ENCODE measurements around the gene PTBP3. TPM values are rescaled to one million over a fixed set of nuclear protein-coding genes. Genes with fewer than 3 reads are reported as not detected.

Gene PTBP3
- total RNA-seq, 1 experiment from 2014 or later: 100 TPM

DNA sequence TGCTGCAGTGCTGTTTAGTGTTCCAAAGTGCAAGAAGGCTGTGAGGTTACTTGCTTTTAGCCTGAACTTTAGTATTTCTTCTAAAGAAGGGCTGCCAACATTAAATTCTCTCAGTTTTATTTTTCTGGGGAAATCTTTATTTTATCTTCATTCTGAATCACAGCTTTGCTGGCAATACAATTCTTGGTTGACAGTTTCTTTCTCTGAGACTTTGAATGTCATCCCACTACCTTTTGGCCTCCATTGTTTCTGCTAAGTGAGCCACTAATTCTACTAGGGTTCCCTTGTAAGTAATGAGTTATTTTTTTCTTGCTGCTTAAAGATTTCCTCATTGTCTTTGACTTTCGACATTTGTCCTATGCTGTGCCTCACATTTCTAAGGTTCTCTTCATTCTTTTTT is 126.0 kb downstream of the PTBP3 start (continued):
- TF ChIP-seq, protein P1, sequence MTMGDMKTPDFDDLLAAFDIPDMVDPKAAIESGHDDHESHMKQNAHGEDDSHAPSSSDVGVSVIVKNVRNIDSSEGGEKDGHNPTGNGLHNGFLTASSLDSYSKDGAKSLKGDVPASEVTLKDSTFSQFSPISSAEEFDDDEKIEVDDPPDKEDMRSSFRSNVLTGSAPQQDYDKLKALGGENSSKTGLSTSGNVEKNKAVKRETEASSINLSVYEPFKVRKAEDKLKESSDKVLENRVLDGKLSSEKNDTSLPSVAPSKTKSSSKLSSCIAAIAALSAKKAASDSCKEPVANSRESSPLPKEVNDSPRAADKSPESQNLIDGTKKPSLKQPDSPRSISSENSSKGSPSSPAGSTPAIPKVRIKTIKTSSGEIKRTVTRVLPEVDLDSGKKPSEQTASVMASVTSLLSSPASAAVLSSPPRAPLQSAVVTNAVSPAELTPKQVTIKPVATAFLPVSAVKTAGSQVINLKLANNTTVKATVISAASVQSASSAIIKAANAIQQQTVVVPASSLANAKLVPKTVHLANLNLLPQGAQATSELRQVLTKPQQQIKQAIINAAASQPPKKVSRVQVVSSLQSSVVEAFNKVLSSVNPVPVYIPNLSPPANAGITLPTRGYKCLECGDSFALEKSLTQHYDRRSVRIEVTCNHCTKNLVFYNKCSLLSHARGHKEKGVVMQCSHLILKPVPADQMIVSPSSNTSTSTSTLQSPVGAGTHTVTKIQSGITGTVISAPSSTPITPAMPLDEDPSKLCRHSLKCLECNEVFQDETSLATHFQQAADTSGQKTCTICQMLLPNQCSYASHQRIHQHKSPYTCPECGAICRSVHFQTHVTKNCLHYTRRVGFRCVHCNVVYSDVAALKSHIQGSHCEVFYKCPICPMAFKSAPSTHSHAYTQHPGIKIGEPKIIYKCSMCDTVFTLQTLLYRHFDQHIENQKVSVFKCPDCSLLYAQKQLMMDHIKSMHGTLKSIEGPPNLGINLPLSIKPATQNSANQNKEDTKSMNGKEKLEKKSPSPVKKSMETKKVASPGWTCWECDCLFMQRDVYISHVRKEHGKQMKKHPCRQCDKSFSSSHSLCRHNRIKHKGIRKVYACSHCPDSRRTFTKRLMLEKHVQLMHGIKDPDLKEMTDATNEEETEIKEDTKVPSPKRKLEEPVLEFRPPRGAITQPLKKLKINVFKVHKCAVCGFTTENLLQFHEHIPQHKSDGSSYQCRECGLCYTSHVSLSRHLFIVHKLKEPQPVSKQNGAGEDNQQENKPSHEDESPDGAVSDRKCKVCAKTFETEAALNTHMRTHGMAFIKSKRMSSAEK (CRISPR knock-in tag; IDR thresholded peaks at IDR 0.05; ENCODE audit: borderline replicate concordance): no peak
- TF ChIP-seq, protein P2, sequence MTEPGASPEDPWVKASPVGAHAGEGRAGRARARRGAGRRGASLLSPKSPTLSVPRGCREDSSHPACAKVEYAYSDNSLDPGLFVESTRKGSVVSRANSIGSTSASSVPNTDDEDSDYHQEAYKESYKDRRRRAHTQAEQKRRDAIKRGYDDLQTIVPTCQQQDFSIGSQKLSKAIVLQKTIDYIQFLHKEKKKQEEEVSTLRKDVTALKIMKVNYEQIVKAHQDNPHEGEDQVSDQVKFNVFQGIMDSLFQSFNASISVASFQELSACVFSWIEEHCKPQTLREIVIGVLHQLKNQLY (CRISPR knock-in tag; IDR thresholded peaks at IDR 0.05): no peak
- TF ChIP-seq CBFB (CRISPR knock-in tag; IDR thresholded peaks at IDR 0.05; ENCODE audit: low read depth) (no peak), ETV6 (CRISPR knock-in tag; IDR thresholded peaks at IDR 0.05) (no peak), FOXP1 (CRISPR knock-in tag; IDR thresholded peaks at IDR 0.05; ENCODE audit: borderline replicate concordance) (no peak)

DNA sequence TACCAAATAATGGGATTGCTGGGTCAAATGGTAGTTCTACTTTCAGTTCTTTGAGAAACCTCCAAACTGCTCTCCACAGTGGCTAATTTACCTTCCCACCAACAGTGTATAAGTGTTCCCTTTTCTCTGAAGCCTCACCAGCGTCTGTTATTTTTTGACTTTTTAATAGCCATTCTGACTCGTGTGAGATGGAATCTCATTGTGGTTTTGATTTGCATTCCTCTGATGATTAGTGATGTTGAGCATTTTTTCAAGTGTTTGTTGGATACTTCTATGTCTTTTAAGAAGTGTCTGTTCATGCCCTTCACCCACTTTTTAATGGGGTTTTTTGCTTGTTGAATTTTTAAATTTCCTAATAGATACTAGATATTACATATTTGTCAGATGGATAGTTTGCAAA is 129.9 kb downstream of the PTBP3 start:
- no peaks in the 10 kb centered on the region for H3K4me1 Mint-ChIP-seq
- POLR2A ChIA-PET: no interaction called here
- H3K27ac Mint-ChIP-seq: no peak overlapping the region
- no peak overlapping the region for H3K4me3 Mint-ChIP-seq
- ATAC-seq (no peak), DNase-seq (ENCODE audit: low spot score) (no peak)
- peaks cover 11% of the 10 kb centered on the region for H3K36me3 Mint-ChIP-seq
- H3K9me3 Mint-ChIP-seq: peaks cover 20% of the 10 kb centered on the region
- no peaks in the 10 kb centered on the region for H3K27me3 Mint-ChIP-seq (ENCODE audit: low read depth)
- CTCF ChIA-PET: no interaction called here
- no peak for TF ChIP-seq HMGA2 (CRISPR knock-in tag; IDR thresholded peaks at IDR 0.05)
- TF ChIP-seq TCF7 (CRISPR knock-in tag; IDR thresholded peaks at IDR 0.05; ENCODE audit: low read depth): no peak
- TF ChIP-seq, protein P3, sequence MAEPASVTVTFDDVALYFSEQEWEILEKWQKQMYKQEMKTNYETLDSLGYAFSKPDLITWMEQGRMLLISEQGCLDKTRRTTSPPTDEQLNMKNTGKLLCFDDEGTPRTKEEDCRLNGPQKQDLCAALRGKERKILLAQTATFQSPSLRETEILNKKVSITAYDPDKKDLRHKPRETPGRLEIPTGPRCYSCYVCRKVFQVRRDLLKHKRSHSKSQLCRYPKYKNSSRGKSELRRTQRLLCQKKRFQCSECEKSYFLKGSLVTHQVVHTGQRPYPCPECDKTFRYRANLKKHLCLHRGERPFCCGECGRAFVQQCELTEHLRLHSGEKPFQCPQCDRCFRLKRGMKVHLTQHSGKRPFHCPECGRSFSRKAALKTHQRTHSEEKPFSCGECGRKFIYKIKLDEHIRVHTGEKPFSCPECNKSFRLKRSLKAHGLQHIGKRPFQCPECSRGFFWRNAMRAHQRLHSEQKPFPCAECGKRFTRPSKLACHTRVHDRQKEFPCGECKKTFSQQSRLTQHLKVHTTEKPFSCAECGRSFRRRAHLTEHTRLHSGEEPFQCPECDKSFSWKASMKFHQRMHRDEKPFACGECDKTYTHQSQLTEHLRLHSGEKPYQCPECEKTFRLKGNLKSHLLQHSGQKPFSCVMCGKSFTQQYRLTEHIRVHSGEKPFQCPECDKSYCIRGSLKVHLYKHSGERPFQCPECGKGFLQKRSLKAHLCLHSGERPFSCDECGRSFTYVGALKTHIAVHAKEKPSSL (CRISPR knock-in tag; conservative IDR thresholded peaks at IDR 0.05): no peak
- TF ChIP-seq, protein P4, sequence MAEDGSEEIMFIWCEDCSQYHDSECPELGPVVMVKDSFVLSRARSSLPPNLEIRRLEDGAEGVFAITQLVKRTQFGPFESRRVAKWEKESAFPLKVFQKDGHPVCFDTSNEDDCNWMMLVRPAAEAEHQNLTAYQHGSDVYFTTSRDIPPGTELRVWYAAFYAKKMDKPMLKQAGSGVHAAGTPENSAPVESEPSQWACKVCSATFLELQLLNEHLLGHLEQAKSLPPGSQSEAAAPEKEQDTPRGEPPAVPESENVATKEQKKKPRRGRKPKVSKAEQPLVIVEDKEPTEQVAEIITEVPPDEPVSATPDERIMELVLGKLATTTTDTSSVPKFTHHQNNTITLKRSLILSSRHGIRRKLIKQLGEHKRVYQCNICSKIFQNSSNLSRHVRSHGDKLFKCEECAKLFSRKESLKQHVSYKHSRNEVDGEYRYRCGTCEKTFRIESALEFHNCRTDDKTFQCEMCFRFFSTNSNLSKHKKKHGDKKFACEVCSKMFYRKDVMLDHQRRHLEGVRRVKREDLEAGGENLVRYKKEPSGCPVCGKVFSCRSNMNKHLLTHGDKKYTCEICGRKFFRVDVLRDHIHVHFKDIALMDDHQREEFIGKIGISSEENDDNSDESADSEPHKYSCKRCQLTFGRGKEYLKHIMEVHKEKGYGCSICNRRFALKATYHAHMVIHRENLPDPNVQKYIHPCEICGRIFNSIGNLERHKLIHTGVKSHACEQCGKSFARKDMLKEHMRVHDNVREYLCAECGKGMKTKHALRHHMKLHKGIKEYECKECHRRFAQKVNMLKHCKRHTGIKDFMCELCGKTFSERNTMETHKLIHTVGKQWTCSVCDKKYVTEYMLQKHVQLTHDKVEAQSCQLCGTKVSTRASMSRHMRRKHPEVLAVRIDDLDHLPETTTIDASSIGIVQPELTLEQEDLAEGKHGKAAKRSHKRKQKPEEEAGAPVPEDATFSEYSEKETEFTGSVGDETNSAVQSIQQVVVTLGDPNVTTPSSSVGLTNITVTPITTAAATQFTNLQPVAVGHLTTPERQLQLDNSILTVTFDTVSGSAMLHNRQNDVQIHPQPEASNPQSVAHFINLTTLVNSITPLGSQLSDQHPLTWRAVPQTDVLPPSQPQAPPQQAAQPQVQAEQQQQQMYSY (CRISPR knock-in tag; IDR thresholded peaks at IDR 0.05): no peak
- TF ChIP-seq ZBTB21 (CRISPR knock-in tag; IDR thresholded peaks at IDR 0.05; ENCODE audit: borderline replicate concordance): no peak
- TF ChIP-seq ZNF317 (CRISPR knock-in tag; IDR thresholded peaks at IDR 0.05; ENCODE audit: borderline replicate concordance, low read depth): no peak
- no peak for TF ChIP-seq TEAD4 (CRISPR knock-in tag; IDR thresholded peaks at IDR 0.05)
- TF ChIP-seq, protein P5, sequence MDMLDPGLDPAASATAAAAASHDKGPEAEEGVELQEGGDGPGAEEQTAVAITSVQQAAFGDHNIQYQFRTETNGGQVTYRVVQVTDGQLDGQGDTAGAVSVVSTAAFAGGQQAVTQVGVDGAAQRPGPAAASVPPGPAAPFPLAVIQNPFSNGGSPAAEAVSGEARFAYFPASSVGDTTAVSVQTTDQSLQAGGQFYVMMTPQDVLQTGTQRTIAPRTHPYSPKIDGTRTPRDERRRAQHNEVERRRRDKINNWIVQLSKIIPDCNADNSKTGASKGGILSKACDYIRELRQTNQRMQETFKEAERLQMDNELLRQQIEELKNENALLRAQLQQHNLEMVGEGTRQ (CRISPR knock-in tag; IDR thresholded peaks at IDR 0.05): no peak
- no peak for TF ChIP-seq JUN (CRISPR knock-in tag; IDR thresholded peaks at IDR 0.05)
- no peak for TF ChIP-seq ATF1 (CRISPR knock-in tag; IDR thresholded peaks at IDR 0.05)
- no peak for TF ChIP-seq OVOL2 (CRISPR knock-in tag; IDR thresholded peaks at IDR 0.05; ENCODE audit: borderline replicate concordance)
- TF ChIP-seq, protein P6, sequence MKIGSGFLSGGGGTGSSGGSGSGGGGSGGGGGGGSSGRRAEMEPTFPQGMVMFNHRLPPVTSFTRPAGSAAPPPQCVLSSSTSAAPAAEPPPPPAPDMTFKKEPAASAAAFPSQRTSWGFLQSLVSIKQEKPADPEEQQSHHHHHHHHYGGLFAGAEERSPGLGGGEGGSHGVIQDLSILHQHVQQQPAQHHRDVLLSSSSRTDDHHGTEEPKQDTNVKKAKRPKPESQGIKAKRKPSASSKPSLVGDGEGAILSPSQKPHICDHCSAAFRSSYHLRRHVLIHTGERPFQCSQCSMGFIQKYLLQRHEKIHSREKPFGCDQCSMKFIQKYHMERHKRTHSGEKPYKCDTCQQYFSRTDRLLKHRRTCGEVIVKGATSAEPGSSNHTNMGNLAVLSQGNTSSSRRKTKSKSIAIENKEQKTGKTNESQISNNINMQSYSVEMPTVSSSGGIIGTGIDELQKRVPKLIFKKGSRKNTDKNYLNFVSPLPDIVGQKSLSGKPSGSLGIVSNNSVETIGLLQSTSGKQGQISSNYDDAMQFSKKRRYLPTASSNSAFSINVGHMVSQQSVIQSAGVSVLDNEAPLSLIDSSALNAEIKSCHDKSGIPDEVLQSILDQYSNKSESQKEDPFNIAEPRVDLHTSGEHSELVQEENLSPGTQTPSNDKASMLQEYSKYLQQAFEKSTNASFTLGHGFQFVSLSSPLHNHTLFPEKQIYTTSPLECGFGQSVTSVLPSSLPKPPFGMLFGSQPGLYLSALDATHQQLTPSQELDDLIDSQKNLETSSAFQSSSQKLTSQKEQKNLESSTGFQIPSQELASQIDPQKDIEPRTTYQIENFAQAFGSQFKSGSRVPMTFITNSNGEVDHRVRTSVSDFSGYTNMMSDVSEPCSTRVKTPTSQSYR (CRISPR knock-in tag; IDR thresholded peaks at IDR 0.05): no peak
- TF ChIP-seq, protein P7, sequence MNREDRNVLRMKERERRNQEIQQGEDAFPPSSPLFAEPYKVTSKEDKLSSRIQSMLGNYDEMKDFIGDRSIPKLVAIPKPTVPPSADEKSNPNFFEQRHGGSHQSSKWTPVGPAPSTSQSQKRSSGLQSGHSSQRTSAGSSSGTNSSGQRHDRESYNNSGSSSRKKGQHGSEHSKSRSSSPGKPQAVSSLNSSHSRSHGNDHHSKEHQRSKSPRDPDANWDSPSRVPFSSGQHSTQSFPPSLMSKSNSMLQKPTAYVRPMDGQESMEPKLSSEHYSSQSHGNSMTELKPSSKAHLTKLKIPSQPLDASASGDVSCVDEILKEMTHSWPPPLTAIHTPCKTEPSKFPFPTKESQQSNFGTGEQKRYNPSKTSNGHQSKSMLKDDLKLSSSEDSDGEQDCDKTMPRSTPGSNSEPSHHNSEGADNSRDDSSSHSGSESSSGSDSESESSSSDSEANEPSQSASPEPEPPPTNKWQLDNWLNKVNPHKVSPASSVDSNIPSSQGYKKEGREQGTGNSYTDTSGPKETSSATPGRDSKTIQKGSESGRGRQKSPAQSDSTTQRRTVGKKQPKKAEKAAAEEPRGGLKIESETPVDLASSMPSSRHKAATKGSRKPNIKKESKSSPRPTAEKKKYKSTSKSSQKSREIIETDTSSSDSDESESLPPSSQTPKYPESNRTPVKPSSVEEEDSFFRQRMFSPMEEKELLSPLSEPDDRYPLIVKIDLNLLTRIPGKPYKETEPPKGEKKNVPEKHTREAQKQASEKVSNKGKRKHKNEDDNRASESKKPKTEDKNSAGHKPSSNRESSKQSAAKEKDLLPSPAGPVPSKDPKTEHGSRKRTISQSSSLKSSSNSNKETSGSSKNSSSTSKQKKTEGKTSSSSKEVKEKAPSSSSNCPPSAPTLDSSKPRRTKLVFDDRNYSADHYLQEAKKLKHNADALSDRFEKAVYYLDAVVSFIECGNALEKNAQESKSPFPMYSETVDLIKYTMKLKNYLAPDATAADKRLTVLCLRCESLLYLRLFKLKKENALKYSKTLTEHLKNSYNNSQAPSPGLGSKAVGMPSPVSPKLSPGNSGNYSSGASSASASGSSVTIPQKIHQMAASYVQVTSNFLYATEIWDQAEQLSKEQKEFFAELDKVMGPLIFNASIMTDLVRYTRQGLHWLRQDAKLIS (CRISPR knock-in tag; IDR thresholded peaks at IDR 0.05; ENCODE audit: borderline replicate concordance): no peak
